Activated gamma-delta T cell treated with anti-CD3 and anti-CD28 coated beads, Interleukin-2, amount 50 U/mL, for 16 hours (primary cell): ENCODE results near the gene ERVW-1.
"Not testable (repeated sequence)": the region's sequence is repeated elsewhere in the genome, so short reads cannot be mapped to it uniquely, and the experiment has no call there.

ENCODE experiments used
- DNase-seq: peaks from one replicate; pipeline ENCODE4 v3.0.0-alpha.2; 2020; ENCODE audit warnings: low read depth

The ERVW-1 gene

GRCh38 chr7:92473989-92474388 lies 3.8 kb downstream of the ERVW-1 start:
- not testable (repeated sequence) for DNase-seq

- not testable (repeated sequence) for DNase-seq
Measured at GRCh38 chr7:92468589-92468988, 9.2 kb downstream of the ERVW-1 start.

- no peak for DNase-seq
Measured at GRCh38 chr7:92466682-92467081, 11.1 kb downstream of the ERVW-1 start.

- no peak for DNase-seq
Measured at GRCh38 chr7:92464515-92464914, 13.2 kb downstream of the ERVW-1 start.

GRCh38 chr7:92462560-92462959 lies 15.2 kb downstream of the ERVW-1 start:
- no peak for DNase-seq

GRCh38 chr7:92461027-92462003 lies 16.4 kb downstream of the ERVW-1 start:
- DNase-seq, result no peak

- DNase-seq, result no peak
Measured at GRCh38 chr7:92460510-92460909, 17.2 kb downstream of the ERVW-1 start.

GRCh38 chr7:92460109-92460508 lies 17.6 kb downstream of the ERVW-1 start:
- DNase-seq, result no peak

- DNase-seq, result no peak
Measured at GRCh38 chr7:92456236-92456635, 21.5 kb downstream of the ERVW-1 start.

GRCh38 chr7:92451645-92452044 lies 26.1 kb downstream of the ERVW-1 start:
- no peak for DNase-seq

GRCh38 chr7:92448205-92448747 lies 29.5 kb downstream of the ERVW-1 start:
- peak; percentile 39 for DNase-seq

- DNase-seq, result peak; percentile 69
Measured at GRCh38 chr7:92447345-92448204, 30.2 kb downstream of the ERVW-1 start, which contains the start of gene GATAD1. TSS of gene GATAD1 (plus strand) at chr7:92447482. CDS start at chr7:92447730, 248 bp downstream.

- DNase-seq, result no peak
Measured at GRCh38 chr7:92446869-92447344, 30.8 kb downstream of the ERVW-1 start.

GRCh38 chr7:92442720-92443119 lies 35.0 kb downstream of the ERVW-1 start:
- DNase-seq, result not testable (repeated sequence)

- DNase-seq, result no peak
Measured at GRCh38 chr7:92437956-92438491, 39.7 kb downstream of the ERVW-1 start.

- DNase-seq, result no peak
Measured at GRCh38 chr7:92436612-92437445, 40.9 kb downstream of the ERVW-1 start.

- no peak for DNase-seq
Measured at GRCh38 chr7:92435542-92435941, 42.2 kb downstream of the ERVW-1 start.

GRCh38 chr7:92433019-92433418 lies 44.7 kb downstream of the ERVW-1 start:
- no peak for DNase-seq

- DNase-seq, result no peak
Measured at GRCh38 chr7:92432299-92432946, 45.3 kb downstream of the ERVW-1 start.

GRCh38 chr7:92427193-92427592 lies 50.6 kb downstream of the ERVW-1 start:
- DNase-seq, result no peak
